Trophoblast cell (in vitro differentiated cells and primary cell): Measurements from ENCODE around the gene TENM4.

Source experiments
- DNase-seq, 2 donors: peaks; one replicate each; pipeline ENCODE4 v3.0.0-alpha.2; 2016
- H2AFZ ChIP-seq: 2 replicates; pipeline ENCODE4 v1.6.1; 2013; ENCODE audit warnings: low read length, moderate library complexity, mild to moderate bottlenecking; ENCODE audit not compliant: insufficient read depth, poor library complexity
- H2AK5ac ChIP-seq: 2 replicates; pipeline ENCODE4 v1.6.1; 2013; ENCODE audit warnings: mild to moderate bottlenecking, low read length
- H2BK120ac ChIP-seq: 2 replicates; pipeline ENCODE4 v1.6.1; 2013; ENCODE audit warnings: low read length, mild to moderate bottlenecking, moderate library complexity; ENCODE audit not compliant: insufficient read depth, poor library complexity
- H2BK12ac ChIP-seq: 2 replicates; pipeline ENCODE4 v1.6.1; 2013; ENCODE audit warnings: mild to moderate bottlenecking, low read length, moderate library complexity
- H2BK5ac ChIP-seq: 2 replicates; pipeline ENCODE4 v1.6.1; 2013; ENCODE audit warnings: low read length, low read depth, moderate library complexity, mild to moderate bottlenecking; ENCODE audit not compliant: poor library complexity
- H3K14ac ChIP-seq: 2 replicates; pipeline ENCODE4 v1.6.1; 2013; ENCODE audit warnings: mild to moderate bottlenecking, low read length
- H3K18ac ChIP-seq: 2 replicates; pipeline ENCODE4 v1.6.1; 2013; ENCODE audit warnings: mild to moderate bottlenecking, low read length
- H3K23ac ChIP-seq: 2 replicates; pipeline ENCODE4 v1.6.1; 2013; ENCODE audit warnings: low read length
- H3K27ac ChIP-seq: 2 replicates; pipeline ENCODE4 v1.5.1; 2013; ENCODE audit warnings: low read depth, mild to moderate bottlenecking, inconsistent platforms, low read length, moderate library complexity
- H3K27me3 ChIP-seq: 2 replicates; pipeline ENCODE4 v1.6.1; 2013; ENCODE audit warnings: inconsistent platforms, mild to moderate bottlenecking, low read length, moderate library complexity; ENCODE audit not compliant: insufficient read depth
- H3K36me3 ChIP-seq, 2 experiments: 1 replicate in 1 of 2; 2 replicates in 1 of 2; pipeline ENCODE4 v1.6.1; 2013; ENCODE audit warnings: low read length in 2 of 2, mild to moderate bottlenecking in 2 of 2, moderate library complexity in 1 of 2; ENCODE audit not compliant: insufficient read depth in 2 of 2, control insufficient read depth in 1 of 2
- H3K4ac ChIP-seq: 2 replicates; pipeline ENCODE4 v1.6.1; 2013; ENCODE audit warnings: low read depth, mild to moderate bottlenecking, low read length, moderate library complexity
- H3K4me1 ChIP-seq, 2 experiments: 1 replicate in 1 of 2; 2 replicates in 1 of 2; pipeline ENCODE4 v1.6.1; 2013; ENCODE audit warnings: low read length in 2 of 2, mild to moderate bottlenecking in 2 of 2, moderate library complexity in 1 of 2; ENCODE audit not compliant: insufficient read depth in 2 of 2, control insufficient read depth in 1 of 2
- H3K4me2 ChIP-seq: 2 replicates; pipeline ENCODE4 v1.6.1; 2013; ENCODE audit warnings: inconsistent platforms, mild to moderate bottlenecking, low read length, moderate library complexity
- H3K4me3 ChIP-seq: 2 replicates; pipeline ENCODE4 v1.5.1; 2013; ENCODE audit warnings: mild to moderate bottlenecking, low read depth, low read length, inconsistent platforms
- H3K79me1 ChIP-seq: one replicate; pipeline ENCODE4 v1.6.1; 2013; ENCODE audit warnings: low read length
- H3K79me2 ChIP-seq: 2 replicates; pipeline ENCODE4 v1.6.1; 2013; ENCODE audit warnings: low read length, mild to moderate bottlenecking; ENCODE audit not compliant: control insufficient read depth, insufficient read depth, poor library complexity
- H3K9ac ChIP-seq: 2 replicates; pipeline ENCODE4 v1.6.1; 2013; ENCODE audit warnings: mild to moderate bottlenecking, low read length
- H3K9me3 ChIP-seq: 2 replicates; pipeline ENCODE4 v1.6.1; 2013; ENCODE audit warnings: low read depth, mild to moderate bottlenecking, control low read depth, inconsistent platforms, low read length; ENCODE audit not compliant: insufficient read depth
- H4K12ac ChIP-seq: 2 replicates; pipeline ENCODE4 v1.6.1; 2013; ENCODE audit warnings: low read depth, mild to moderate bottlenecking, low read length, moderate library complexity
- H4K8ac ChIP-seq: 2 replicates; pipeline ENCODE4 v1.6.1; 2013; ENCODE audit warnings: low read depth, mild to moderate bottlenecking, low read length, moderate library complexity
- H4K91ac ChIP-seq: one replicate; pipeline ENCODE4 v1.6.1; 2013; ENCODE audit warnings: low read depth, mild to moderate bottlenecking, low read length, moderate library complexity
- WGBS: extraction: QIAGEN DNeasy Blood & Tissue Kit; methylation state at CpG from one replicate; pipeline ENCODE4 v1.1.7; 2013; ENCODE audit warnings: missing lambda C conversion rate; ENCODE audit not compliant: insufficient read length, insufficient coverage; ENCODE audit errors: extremely low coverage; 5-methylcytosine and 5-hydroxymethylcytosine counted together

TENM4 gene

DNA sequence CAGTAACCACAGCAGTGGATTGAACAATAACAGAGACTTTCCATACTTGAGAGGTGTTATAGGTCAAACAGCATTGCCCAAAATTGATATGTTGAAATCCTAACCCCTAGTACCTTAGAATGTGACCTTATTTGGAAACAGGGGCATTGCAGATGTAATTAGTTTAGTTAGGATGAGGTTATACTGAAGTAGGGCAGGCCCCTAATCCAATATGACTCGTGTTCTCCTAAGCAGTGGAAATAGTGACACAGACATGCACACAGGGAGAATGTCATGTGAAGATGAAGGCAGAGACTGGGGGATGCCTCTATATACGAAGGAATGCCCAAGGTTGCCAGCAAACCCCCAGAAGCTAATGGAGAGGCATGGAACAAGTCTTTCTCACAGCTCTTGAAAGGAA lies 270.5 kb downstream of the TENM4 start:
- H2AFZ ChIP-seq: no peak overlapping the region
- H3K4me1 ChIP-seq: peaks cover 27 to 34% of the 10 kb centered on the region in 2 experiments
- no peak overlapping the region for H3K4ac ChIP-seq
- DNase-seq: no peak
- H4K12ac ChIP-seq: no peak overlapping the region
- H2AK5ac ChIP-seq: no peak overlapping the region
- H3K23ac ChIP-seq: no peak overlapping the region
- H2BK5ac ChIP-seq: no peak overlapping the region
- H4K91ac ChIP-seq: peak overlapping the region; percentile 58
- no peak overlapping the region for H3K9ac ChIP-seq
- no CpG with 5 or more reads among the region's 2 CpGs for WGBS
- H3K4me3 ChIP-seq: no peak overlapping the region
- H2BK12ac ChIP-seq: no peak overlapping the region
- H3K79me1 ChIP-seq: peaks cover 21% of the 10 kb centered on the region
- no peak overlapping the region for H3K14ac ChIP-seq
- no peak overlapping the region for H3K18ac ChIP-seq
- H3K27ac ChIP-seq: no peak overlapping the region
- no peaks in the 10 kb centered on the region for H3K36me3 ChIP-seq
- H3K9me3 ChIP-seq: no peaks in the 10 kb centered on the region
- H3K27me3 ChIP-seq: no peaks in the 10 kb centered on the region
- H3K79me2 ChIP-seq: peaks cover 3% of the 10 kb centered on the region
- H4K8ac ChIP-seq: no peak overlapping the region
- peak overlapping the region; percentile 16 for H2BK120ac ChIP-seq
- no peak overlapping the region for H3K4me2 ChIP-seq

- H3K9ac ChIP-seq: no peak overlapping the region
- peak overlapping the region; percentile 55 for H3K27ac ChIP-seq
- peaks cover 3% of the 10 kb centered on the region for H3K79me2 ChIP-seq
- H3K79me1 ChIP-seq: peaks cover 21% of the 10 kb centered on the region
- peak overlapping the region; percentile 40 for H4K8ac ChIP-seq
- H2AK5ac ChIP-seq: no peak overlapping the region
- H3K23ac ChIP-seq: no peak overlapping the region
- H2BK5ac ChIP-seq: peak overlapping the region; percentile 85
- DNase-seq: peak; percentile 38 to 61
- H2BK12ac ChIP-seq: peak overlapping the region; percentile 32
- H2AFZ ChIP-seq: no peak overlapping the region
- H3K14ac ChIP-seq: peak overlapping the region; percentile 37
- H2BK120ac ChIP-seq: peak overlapping the region; percentile 57
- no peak overlapping the region for H4K12ac ChIP-seq
- no peaks in the 10 kb centered on the region for H3K27me3 ChIP-seq
- no peak overlapping the region for H3K18ac ChIP-seq
- H4K91ac ChIP-seq: peak overlapping the region; percentile 94
- no peak overlapping the region for H3K4me3 ChIP-seq
- no peak overlapping the region for H3K4ac ChIP-seq
- no peaks in the 10 kb centered on the region for H3K9me3 ChIP-seq
- H3K4me1 ChIP-seq: peaks cover 21 to 30% of the 10 kb centered on the region in 2 experiments
- no CpG with 5 or more reads among the region's 3 CpGs for WGBS
- H3K36me3 ChIP-seq: no peaks in the 10 kb centered on the region
- no peak overlapping the region for H3K4me2 ChIP-seq
Measured at GRCh38 chr11:79168530-79169110, 272.2 kb downstream of the TENM4 start.

GRCh38 chr11:79167510-79168188 lies 273.2 kb downstream of the TENM4 start:
- H3K18ac ChIP-seq: no peak overlapping the region
- no CpG with 5 or more reads among the region's 3 CpGs for WGBS
- H2AK5ac ChIP-seq: no peak overlapping the region

DNA sequence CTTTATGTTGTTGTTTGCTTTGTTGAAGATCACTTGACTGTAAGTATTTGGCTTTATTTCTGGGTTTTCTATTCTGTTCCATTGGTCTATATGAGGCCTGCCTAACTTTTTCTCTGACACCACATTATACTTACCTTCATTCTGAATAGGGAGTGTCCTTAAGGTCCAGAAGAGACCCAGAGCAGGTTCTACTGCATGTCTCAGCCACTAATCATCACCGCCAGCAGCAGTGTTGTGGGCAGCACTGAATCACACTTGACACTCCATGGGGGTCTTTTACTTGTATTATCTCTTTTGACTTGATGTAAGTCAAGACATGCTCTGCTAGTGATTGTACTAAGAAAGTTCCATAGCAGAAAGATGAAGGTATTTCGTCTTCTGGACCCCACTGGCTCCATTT lies 274.9 kb downstream of the TENM4 start:
- Histone ChIP-seq H3K79me1 (peaks cover 19% of the 10 kb centered on the region), H3K79me2 (peaks cover 3% of the 10 kb centered on the region), H3K9ac (no peak overlapping the region), H2AFZ (no peak overlapping the region), H4K8ac (no peak overlapping the region), H4K12ac (no peak overlapping the region), H3K4ac (no peak overlapping the region), H2BK5ac (peak overlapping the region; percentile 15), H3K36me3 (no peaks in the 10 kb centered on the region), H3K27me3 (no peaks in the 10 kb centered on the region), H3K27ac (no peak overlapping the region), H4K91ac (no peak overlapping the region), H2BK12ac (no peak overlapping the region), H3K9me3 (no peaks in the 10 kb centered on the region), H2BK120ac (no peak overlapping the region), H3K14ac (no peak overlapping the region), H3K23ac (no peak overlapping the region), H3K18ac (no peak overlapping the region), H2AK5ac (no peak overlapping the region), H3K4me2 (peak overlapping the region; percentile 30), H3K4me3 (no peak overlapping the region), H3K4me1 (peaks cover 21 to 28% of the 10 kb centered on the region in 2 experiments)
- no CpG with 5 or more reads among the region's 2 CpGs for WGBS
- peak; percentile 93 for DNase-seq

More at GRCh38 chr11:79167510-79168188, 273.2 kb downstream of the TENM4 start:
- Histone ChIP-seq H4K91ac (peak overlapping the region; percentile 94), H3K4me2 (no peak overlapping the region), H4K8ac (no peak overlapping the region), H3K4ac (no peak overlapping the region), H3K23ac (no peak overlapping the region), H3K9me3 (no peaks in the 10 kb centered on the region), H3K9ac (no peak overlapping the region), H3K36me3 (no peaks in the 10 kb centered on the region), H2BK5ac (peak overlapping the region; percentile 3), H3K4me3 (no peak overlapping the region), H2AFZ (no peak overlapping the region), H3K27me3 (no peaks in the 10 kb centered on the region), H2BK120ac (peak overlapping the region; percentile 57), H3K14ac (peak overlapping the region; percentile 25), H3K79me2 (peaks cover 3% of the 10 kb centered on the region), H3K27ac (no peak overlapping the region), H2BK12ac (peak overlapping the region; percentile 5), H3K79me1 (peaks cover 19% of the 10 kb centered on the region), H4K12ac (no peak overlapping the region), H3K4me1 (peaks cover 21 to 28% of the 10 kb centered on the region in 2 experiments)
- DNase-seq: peak in 1 of 2 donors; percentile 7
